ENCODE measurements around the gene MDK.
A peak's percentile ranks its signal among the peaks of the same experiment; 100 is the strongest.

Gene MDK

GRCh38 chr11:46382646-46383403, 1.4 kb downstream of the MDK start:
- no peak for DNase-seq (ENCODE audit: low read depth in 3 of 3)

GRCh38 chr11:46383404-46383758, 1.9 kb downstream of the MDK start:
- no peak for DNase-seq (ENCODE audit: low read depth in 3 of 3)

DNA sequence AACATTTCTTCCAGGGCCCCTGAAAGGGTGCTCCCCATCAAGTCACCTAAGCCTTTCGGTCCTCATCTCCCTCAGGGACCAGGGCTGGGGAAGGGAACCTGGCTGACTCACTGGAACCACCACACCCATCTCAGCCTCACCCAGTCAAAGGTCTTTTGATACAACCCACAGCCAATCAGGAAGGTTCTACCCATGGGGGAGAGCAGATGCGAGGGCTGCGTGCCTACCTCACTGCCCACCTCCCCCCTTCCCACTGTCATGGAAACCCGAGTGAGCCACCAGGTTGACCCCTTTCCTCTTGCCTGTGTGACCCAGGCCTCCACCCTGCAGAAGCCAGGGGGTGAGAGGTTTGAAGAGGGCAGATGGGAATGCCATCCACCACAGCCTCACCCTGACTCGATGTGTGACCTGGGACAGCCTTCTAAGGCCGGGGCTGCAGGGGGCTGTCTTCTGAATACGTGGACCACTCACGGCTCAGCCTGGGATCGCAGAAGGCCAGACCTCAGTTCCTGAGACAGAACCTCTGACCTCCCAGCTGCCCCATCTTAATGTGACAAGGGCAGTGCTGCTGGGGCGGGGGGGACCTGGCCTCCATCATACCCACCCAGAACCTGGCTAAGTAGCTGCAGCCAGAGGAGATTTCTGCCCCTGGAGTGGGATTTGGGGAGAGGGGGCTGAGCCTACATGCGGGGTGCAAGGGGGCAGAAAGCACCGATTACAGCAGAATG, 2.7 kb downstream of the MDK start:
- no peak for DNase-seq (ENCODE audit: low read depth in 3 of 3)

- DNase-seq (ENCODE audit: low read depth in 3 of 3) = no peak
These were observed 3.9 kb downstream of the MDK start for GRCh38 chr11:46385169-46386004.

DNA sequence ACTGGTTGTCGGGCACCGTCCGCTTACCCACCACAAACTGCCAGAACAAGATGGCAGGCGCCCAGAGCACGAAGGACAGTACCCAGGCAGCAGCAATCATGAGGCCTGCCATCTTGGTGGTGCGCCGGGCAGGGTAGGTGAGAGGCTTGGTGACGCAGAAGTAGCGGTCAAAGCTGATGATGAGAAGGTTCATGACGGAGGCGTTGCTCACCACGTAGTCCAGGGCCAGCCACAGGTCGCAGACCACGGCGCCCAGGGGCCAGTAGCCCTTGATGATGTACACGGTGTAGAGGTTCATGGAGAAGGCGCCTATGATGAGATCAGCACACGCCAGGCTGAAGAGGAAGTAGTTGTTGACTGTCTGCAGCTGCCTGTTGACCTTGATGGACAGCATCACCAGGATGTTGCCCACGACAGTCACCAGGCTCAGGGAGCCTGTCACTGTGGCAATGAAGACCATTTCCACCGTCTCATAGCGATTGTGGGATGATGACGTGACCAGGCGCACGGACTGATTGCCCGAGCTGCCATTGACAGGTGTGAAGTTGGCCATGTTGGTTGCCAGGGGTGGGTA, 4.6 kb downstream of the MDK start:
- DNase-seq (ENCODE audit: low read depth in 3 of 3) = no peak

DNA sequence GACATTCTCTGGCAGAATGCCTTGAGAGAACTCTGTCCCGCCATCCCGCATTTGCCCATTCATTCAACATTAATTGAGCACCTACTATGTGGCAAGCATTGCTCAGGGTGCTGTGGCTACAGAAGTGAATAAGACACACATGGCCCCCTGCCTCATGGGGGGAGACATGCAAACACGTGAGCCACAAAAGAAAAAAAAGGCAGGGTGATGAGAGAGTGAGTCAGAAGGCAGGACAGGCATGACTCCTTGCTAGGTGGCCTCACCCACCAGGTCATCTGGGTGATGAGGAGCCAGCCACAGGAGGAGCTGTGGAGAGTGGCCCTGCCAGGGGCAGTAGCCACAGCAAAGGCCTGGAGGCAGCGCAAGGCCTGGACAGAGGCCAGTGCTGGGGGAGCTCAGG, 5.2 kb downstream of the MDK start:
- DNase-seq (ENCODE audit: low read depth in 3 of 3) = no peak

- no peak for DNase-seq (ENCODE audit: low read depth in 3 of 3)
These were observed 6.0 kb downstream of the MDK start for GRCh38 chr11:46387456-46387855.

GRCh38 chr11:46387919-46388618, 6.6 kb downstream of the MDK start:
- no peak for DNase-seq (ENCODE audit: low read depth in 3 of 3)

DNA sequence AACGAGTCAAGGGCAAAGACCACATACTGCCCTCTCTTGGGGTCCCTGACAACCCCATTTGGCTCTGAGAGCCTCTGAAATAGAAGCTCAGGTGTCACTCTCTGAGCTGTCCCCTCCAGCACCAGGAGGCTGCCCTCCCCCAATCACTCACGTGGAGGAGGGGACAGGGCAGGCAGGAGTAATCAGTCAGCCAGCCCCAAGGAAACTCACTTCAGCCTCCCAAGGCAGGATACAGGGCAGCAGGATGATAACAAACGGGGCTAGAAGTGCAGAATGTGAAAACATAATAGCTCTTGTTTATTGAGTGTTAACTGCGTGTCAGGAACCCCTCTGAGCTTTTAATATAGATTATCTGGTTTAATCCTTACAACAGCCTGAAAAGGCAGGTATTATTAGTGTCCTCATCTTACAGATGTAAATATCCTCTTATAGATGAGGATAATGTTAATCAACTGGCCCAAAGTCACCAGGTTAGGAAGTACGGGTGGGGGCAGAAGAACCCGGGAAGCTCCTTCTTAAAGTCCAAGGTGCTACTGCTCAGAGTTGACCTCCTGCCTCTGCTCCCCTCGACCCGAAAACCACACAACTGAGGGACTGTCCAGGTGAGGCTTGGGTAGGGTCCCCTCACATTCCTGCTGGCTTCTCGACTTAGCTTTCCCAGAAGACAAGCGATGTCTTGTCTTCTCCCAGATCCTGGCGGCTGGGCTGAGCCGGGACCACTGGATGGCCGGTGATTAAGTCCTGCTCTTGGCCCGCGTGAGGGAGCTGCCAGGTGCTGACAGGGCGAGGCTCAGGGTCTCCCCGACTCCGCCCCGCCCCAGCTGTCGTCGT, 7.4 kb downstream of the MDK start:
- DNase-seq (ENCODE audit: low read depth in 3 of 3) = no peak

GRCh38 chr11:46389450-46390330, 8.2 kb downstream of the MDK start:
- DNase-seq (ENCODE audit: low read depth in 3 of 3) = peak in 1 of 3 donors; percentile 68

- no peak for DNase-seq (ENCODE audit: low read depth in 3 of 3)
These were observed 9.1 kb downstream of the MDK start for GRCh38 chr11:46390331-46391171.

DNA sequence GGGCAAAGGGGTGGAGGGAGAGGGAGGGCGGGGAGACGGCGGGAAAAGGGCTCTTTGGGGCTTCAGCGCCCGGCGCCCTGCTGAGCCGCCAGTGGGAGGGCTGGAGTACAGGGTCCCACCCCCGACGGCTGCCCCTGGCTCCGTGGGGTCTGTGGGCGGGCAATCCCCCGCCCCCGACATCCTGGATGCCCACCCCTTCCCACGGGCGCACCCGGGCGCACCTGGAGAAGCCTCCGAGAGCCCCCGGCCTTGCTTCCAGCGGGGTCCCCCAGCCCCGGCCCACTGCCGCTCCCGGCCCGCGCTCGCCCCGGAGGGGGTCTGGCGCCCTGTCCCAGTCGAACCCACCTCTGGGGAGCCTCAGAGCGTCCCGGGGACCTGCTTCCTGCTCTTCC, 9.7 kb downstream of the MDK start:
- no peak for DNase-seq (ENCODE audit: low read depth in 3 of 3)

DNA sequence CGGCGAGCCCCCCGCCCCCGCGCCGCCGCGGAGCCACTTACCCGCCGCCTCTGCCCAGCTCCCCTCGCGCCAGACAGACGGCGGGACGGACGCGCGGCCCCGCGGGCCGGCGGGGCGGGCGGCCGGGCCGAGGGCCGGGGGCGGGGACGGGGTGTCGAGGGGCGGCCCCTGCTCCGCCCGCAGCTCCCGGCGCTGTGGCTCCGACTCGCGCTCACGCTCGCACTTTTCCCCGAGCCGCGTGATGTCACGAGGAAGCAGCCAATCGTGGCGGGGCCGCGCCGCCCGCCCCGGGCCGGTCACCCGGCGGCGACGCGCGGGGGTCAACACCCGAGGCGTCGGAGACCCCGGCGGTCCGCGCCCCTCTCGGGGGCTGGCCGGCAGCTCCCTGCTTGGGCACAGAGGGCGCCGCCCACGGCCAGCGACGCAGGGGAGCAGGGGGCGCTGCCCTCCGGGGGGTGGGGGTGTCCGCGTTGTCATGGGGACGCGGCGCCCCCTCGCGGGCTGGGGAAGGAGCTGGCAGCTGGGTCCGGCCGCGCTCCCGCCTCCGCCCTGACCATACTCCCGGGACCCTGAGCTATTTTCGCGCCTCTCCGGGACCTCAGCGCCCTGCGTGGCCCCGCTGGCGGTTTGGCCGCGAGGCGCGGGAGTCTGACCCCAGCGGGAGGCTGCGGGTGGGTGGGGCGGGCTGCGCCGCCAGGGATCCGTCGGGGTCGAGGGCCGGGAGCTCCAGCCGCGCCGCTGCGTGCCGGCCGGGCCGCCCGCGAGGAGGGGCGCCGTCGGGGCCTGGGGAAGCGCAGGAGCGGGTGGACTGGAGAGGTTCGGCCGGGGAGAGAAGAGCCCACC, 10.3 kb downstream of the MDK start, which contains the start of gene CHRM4:
Gene CHRM4, minus strand, starts transcription at position 199 of the 843 bp plus-strand sequence. CDS start 5,219 bp downstream, outside the sequence.
- DNase-seq (ENCODE audit: low read depth in 3 of 3) = no peak

DNA sequence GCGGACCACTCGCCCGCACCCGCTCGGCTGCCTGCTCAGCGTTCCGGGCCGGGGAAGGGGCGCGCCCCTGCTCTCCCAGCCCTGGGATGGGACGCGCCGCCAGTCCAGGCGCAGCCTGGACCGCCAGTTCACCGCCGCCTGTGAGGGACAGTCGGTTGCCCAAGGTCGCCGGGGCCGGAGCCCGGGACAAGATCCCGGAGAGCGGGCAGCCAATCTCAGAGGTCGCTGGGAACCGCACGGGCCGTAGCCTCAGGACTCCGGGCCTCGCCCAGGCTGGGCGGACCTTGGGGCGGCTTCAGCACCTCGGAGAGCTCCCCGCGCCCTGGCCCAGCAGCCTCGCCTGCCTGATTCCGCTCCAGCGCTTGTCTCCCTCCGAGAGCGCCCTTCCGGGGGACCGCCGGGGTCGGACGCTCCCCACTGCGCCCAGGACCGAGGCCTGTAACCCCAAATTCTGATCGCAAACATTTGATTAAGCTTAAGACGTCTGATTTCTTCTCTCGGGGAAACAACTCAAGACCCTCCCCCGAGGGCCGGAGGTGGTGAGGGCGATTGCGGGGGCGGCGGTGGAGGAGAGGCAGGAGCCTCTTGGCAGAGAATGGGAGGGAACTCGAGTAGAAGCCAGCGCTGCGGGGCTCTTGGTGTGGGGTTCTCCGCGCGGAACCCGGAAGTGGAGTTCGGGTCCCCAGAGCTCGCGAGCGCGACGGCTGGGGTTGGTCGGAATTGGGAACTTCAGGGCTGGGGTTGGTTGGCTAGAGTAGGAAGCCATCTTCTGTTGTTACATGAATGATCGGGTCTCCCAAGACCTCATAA, 11.2 kb downstream of the MDK start:
- DNase-seq (ENCODE audit: low read depth in 3 of 3) = peak; percentile 55 to 62 (median 56)

GRCh38 chr11:46393231-46393616, 11.8 kb downstream of the MDK start:
- no peak for DNase-seq (ENCODE audit: low read depth in 3 of 3)

- no peak for DNase-seq (ENCODE audit: low read depth in 3 of 3)
These were observed 12.3 kb downstream of the MDK start for GRCh38 chr11:46393759-46394158.

- no peak for DNase-seq (ENCODE audit: low read depth in 3 of 3)
These were observed 16.1 kb downstream of the MDK start for GRCh38 chr11:46397526-46397925.
